Stimulated activated CD4-positive, alpha-beta T cell treated with anti-CD3 and anti-CD28 coated beads, Interleukin-15, amount 100 ng/mL, for 1 hour (primary cell): ENCODE measurements around the gene KLF1.
"Not testable (repeated sequence)": the region's sequence is repeated elsewhere in the genome, so short reads cannot be mapped to it uniquely, and the experiment has no call there.

Experiments used
- DNase-seq, 2 donors: peaks; one replicate each; pipeline ENCODE4 v3.0.0-alpha.2; 2020; ENCODE audit warnings: low read depth in 1 of 2, low spot score in 1 of 2

Gene KLF1

DNA sequence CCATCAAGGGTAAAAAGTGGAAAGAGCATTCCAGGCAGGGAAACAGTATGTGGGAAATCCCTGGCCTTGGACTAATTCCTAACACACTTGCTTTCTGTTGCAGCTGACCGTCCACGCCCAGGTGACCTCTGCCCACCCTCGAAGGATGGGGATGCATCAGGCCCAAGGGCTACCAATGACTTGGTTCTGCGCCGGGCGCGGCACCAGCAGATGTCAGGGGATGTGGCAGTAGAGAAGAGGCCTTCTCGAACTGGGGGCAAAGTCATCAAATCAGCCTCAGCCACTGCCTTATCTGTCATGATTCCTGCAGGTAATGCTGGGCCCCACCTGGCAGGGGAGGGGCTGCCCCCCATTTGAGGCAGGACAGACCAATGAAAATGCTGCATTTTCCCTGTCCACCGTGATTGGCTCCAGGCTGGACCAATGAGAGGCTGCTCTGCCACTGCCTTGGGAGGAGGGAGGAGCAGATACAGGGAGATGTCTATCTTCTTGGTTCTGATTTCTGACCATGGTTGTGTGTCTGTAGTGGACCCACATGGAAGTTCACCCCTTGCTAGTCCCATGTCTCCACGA lies 18.4 kb downstream of the KLF1 start:
- no peak for DNase-seq

DNA sequence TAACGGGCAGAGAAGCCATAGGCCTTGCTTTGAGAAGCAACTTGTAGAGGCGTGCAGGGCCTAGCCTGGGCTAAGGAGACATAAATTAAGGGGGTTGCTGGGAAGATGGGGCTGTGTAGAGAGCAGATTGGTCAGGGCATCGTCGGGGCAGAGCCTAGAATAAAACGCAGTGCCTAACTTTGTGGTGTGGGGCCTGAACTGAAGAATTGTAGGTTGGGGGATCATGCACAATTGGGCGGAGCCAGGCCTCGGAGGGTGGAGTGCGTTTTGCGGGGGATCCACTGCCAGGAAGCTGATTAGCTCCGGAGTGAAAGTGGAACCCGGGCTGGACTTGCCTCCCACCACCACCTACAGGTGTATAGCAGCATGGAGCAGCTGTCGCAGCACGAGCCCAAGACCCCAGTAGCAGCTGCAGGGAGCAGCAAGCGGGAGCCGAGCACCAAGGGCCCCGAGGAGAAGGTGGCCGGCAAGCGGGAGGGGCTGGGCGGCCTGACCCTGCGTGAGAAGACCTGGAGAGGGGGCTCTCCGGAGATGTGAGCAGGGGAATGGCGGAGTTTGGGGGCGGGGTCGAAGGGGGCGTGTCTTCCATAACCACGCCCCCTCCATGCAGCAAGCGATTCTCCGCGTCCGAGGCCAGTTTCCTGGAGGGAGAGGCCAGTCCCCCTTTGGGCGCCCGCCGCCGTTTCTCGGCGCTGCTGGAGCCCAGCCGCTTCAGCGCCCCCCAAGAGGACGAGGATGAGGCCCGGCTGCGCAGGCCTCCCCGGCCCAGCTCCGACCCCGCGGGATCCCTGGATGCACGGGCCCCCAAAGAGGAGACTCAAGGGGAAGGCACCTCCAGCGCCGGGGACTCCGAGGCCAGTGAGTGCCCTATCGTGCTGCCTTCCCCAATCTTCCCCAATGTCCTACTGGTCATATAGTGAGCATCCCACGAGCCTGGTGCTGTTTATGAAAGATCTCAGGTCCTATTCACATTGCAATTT lies 19.6 kb downstream of the KLF1 start:
- peak; percentile 37 to 65 for DNase-seq

DNA sequence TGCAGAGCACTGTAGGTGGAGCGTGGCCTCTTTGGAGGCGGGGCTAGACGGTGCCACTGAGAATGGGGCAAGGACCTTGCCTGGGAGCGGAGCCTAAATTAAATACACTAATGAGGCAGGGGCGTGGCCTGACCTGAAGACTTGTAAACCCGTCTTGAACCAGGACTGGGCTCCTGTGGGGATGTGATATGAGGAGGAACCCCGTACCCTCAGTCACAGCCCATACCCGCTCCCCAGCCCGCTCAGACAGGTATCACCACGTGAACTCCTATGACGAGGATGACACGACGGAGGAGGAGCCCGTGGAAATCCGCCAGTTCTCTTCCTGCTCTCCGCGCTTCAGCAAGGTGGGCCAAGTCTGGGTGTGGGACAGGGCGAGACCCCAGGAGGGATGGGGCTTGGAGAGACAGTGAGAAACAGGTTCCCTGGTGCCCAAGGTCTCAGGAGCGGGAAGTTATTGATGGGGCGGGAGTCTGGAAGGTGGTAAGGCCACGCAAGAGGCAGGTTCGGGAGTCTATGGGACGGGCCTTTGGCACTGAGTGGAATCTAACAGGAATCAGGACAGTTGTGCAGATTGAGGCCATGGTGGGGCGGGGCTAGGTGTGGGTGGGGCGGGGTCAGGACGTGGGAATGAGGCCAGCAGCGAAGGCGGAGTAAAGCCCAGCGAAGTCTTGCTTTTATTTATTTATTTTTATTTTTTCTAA lies 20.4 kb downstream of the KLF1 start:
- DNase-seq: no peak

DNA sequence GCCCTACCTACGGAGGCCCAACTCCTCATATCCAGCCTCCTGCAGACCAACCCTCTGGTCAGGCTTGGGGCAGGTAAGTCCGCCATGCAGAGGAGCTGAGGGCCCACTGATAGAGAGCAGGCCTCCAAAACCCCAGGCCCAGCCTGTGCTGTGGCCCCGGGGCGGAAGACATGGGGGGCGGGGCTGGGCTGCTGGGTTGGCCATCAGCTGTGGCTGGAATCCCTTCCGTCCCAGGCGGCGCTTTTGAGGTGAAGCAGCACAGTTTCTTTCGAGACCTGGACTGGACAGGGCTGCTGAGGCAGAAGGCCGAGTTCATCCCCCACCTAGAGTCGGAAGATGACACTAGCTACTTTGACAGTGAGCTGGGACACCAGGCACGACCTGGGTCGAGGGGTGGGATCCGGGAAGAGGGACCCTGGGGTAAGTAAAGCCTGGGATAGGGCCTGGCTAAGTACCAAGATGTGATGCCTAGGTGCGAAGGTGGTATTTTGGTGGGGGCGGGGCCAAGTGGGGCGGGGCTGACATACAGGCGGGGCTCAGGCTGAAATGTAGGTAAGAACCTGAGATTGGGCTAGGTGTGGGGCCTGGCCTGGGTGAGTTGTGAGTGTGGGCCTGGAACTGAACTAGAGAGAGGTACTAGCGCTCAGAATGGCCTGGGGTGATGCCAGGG lies 21.1 kb downstream of the KLF1 start:
- DNase-seq: no peak

DNA sequence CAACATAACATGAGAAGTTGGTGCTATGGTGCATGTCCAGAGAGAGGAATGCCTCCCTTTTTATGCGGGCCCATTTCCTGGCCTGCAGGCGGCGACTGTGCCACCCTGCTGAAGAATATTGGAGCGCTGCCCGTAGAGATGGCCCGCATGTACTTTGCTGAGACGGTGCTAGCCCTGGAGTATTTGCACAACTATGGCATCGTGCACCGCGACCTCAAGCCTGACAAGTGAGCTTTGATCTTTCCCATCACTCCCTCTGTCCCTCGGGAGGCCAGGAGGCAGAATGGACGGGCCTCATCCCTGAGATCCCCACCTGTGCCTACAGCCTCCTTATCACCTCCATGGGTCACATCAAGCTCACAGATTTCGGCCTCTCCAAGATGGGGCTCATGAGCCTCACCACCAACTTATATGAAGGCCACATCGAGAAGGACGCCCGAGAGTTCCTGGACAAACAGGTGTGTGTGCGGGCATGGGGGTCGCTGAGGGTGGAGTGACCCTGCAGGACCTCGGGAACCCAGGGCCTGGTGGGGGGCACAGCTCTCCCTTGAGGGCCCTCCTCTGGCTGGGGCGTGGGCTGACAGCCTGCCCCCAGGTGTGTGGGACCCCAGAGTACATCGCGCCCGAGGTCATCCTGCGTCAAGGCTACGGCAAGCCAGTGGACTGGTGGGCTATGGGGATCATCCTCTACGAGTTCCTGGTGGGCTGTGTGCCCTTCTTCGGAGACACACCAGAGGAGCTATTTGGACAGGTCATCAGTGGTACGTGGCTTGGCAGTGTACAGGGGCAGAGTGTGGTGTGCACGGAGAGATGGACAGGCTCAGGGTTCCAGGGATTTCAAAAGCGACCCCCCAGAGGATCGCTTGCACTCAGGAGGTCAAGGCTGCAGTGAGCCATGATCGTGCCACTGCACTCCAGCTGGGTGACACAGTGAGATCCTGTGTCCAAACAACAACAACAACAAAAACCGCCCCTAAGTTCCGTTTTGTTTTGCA lies 22.0 kb downstream of the KLF1 start:
- DNase-seq: no peak

DNA sequence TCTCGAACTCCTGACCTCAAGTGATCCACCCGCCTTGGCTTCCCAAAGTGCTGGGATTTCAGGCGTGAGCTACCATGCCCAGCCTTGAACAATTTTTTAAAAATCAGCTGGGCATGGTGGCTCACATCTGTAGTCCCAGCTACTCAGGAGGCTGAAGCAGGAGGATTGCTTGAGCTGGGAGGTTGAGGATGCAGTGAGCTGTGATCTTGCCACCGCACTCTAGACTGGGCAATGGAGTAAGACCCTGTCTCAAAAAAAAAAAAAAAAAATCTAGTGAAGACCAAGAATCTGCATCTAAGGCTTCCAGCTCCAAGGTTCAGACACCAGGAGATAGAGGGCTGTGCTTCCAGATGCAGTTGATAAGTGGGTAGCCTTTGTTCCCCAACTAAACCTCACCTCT lies 22.9 kb downstream of the KLF1 start:
- DNase-seq: no peak

DNA sequence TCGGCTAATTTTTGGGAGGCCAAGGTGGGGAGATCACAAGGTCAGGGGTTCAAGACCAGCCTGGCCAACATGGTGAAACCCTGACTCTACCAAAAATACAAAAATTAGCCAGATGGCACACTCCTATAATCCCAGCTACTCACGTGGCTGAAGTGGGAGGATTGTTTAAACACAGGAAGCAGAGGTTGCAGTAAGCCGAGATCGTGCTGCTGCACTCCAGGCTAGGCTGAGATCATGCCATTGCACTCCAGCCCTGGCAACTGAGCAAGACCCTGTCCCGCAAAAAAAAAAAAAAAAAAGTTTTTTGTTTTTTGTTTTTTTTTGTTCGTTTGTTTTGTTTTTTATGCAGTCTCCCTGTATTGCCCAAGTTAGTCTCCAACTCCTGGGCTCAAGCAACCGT lies 27.5 kb downstream of the KLF1 start:
- DNase-seq: no peak

DNA sequence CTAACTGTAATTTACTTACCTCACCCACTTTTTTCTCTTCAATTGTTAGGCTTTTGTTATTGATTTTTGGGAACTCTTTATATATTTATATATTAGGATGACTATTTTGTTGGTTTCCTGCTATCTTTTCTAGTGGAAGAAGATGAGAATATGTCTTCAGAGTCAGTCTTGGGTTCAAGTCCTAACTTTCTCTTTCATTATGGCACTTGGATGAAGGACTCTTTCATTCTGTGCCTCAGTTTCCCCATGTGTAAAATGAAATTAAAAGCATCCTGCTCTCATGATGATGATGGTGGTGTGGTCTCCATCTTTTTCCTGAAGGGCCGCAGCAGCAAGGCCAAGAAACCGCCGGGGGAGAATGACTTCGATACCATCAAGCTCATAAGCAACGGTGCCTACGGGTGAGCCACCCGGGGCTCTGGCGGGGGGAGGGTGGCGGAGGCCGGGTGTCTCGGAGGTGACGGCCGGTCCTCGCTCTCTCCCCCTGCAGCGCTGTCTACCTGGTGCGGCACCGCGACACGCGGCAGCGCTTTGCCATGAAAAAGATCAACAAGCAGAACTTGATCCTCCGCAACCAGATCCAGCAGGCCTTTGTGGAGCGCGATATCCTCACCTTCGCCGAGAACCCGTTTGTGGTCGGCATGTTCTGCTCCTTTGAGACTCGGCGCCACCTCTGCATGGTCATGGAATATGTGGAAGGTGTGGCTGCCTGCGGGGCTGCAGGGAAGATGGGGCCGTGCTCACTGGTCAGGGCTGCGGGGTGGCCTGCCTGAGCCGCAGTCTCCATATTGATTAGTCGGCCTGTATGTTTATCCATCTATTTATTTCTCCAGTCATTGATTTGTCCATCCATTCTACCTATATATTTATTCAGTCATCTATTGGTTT lies 28.7 kb downstream of the KLF1 start:
- DNase-seq: no peak

DNA sequence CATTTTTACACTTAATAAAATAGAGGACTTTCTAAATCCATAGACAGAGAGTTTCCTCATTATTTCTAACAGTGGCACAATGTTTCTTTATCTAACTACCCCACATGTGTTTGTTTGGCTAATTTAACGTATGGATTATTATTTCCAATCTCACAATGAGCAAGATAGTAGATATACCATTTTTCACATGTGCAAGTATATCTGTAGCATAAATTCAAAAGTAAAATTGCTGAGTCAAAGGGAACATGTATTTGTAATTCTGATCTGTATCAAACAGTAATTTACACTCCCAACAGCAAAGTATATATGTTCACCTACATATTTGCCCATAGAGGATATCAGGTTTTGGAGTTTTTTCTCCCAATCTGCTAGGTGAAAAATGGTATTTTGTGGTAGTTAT lies 30.3 kb downstream of the KLF1 start:
- DNase-seq: no peak

DNA sequence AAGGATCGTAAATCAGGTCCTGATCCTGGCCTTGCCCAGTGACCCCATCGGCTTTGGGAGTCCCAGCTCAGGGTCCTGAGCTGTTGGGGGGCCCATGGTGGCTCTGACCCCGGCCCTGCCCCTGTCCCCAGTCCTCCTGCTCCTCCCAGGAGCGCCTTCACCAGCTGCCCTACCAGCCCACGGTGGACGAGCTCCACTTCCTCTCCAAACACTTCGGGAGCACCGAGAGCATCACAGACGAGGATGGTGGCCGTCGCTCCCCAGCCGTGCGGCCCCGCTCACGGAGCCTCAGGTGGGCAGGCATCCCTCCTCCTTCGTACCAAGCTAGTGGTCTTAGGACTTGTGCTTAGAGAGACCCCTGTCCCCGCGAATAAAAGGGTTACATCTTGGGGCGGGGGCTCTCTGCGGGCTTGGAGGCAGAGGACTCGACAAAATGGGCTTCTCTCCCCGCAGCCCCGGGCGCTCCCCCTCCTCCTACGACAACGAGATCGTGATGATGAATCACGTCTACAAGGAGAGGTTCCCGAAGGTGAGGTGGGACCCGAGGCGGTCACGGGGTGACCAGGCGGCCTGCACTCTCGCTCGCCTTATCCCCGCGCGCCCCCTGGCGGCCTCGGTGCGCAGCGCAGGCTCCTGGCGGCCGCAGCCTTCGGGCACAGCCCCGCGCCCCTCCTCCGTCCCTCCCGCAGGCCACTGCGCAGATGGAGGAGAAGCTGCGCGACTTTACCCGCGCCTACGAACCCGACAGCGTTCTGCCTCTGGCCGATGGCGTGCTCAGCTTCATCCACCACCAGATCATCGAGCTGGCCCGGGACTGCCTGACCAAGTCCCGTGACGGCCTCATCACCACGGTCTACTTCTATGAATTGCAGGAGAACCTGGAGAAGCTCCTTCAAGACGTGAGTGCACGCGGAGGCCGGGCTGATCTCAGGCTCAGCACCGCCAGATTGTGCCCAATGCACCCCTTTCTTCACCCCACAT lies 39.6 kb downstream of the KLF1 start:
- DNase-seq: peak; percentile 63 to 84

DNA sequence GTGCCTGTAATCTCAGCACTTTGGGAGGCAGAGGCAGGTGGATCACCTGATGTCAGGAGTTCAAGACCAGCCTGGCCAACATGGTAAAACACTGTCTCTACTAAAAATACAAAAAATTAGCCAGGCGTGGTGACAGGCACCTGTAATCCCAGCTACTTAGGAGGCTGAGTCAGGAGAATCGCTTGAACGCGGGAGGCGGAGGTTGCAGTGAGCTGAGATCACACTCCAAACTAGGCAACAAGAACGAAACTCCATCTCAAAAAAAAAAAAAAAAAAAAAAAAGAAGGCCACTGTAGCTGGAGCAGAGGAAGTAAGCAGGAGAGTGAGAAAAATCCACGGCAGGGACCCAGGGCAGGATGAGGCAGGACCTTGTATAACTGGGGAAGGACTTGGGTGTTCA lies 40.4 kb downstream of the KLF1 start:
- not testable (repeated sequence) for DNase-seq

DNA sequence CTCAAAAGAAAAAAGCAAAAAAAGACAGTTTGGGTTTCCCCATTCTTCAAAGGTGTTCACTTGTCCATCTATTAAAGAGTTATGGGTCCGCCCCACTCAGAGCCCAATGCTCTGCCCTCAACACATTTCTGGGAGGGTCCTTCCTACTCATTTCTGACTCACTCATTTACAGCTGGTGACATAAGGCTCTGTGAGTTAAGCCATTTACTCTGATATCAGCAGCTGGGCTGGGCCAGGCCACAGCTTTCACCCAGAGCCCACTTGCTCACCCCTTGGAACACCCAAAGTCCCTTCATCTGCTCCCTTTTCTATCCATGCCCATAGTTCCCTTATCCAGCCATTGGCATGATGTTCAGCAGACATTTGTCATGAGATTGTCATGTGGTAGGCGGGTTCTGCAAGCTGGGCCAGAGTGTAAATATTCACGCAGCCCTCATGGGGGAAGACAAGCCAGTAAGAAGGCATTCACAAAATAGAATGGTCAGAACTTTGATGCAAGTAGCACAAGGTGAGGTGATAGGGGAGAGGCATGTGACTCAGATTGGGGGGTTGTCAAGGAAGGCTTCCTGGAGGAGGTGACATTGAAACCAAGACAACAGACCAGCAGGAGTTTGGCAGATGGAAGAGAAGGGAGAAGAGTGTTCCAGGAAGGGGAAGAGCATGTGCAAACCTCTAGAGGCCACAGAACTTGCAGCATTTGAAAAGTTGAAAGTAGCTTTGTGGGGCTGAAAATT lies 42.8 kb downstream of the KLF1 start:
- no peak for DNase-seq

DNA sequence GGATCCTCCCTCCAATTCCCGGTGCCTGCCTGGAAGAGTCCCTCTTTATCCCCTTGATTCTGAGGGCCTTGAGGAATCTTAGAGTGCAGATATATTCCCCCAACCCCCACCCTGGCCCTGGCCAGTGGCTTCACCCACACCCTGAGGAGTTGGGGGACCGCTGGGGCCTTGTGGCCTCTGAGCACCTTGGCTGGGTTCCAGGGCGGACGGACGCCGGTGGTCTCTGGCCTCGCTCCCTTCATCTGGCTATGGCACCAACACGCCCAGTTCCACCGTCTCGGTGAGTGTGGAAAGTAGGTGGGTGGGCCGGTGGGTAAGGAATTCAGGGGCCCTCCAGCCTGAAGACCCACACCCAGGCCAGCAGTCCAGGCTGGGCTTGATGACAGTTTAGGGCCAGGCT lies 43.7 kb downstream of the KLF1 start:
- no peak for DNase-seq

DNA sequence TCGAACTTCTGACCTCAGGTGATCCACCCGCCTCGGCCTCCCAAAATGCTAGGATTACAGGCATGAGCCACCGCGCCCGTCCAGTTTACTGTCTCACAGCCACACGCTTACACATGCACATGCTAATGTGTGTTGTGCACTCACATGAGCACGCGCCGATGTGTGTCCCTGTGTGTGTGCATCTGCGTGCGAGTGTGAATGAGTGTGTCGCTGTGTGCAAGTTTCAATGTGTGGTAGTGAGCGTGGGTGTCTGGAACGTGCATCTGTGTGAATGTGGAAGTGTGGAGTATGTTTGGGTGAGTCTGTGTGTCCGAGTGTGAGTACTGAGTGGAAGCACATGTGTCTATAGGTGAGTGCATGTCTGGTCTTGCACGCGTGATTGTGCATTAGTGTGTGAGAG lies 44.5 kb downstream of the KLF1 start:
- no peak for DNase-seq

DNA sequence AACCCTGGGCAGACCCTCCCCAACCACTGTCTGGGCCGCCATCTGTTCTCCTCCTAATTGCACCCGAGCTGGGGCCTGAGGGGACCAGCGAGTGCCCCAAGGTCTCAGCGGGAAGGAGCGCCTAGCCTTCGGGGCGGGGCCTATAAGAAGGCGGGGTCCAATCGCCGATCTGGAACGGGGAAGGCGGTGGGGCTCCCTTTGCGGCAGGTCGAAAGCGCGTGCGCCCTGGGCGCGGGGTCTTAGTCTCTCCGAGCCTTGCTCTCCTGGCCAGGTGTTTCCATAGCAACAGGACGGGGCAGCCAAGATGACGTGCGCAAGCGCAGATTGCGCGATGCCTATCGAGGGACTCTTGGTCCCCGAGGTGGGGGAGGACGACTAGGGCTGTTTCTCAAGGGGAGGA lies 45.9 kb downstream of the KLF1 start:
- no peak for DNase-seq

DNA sequence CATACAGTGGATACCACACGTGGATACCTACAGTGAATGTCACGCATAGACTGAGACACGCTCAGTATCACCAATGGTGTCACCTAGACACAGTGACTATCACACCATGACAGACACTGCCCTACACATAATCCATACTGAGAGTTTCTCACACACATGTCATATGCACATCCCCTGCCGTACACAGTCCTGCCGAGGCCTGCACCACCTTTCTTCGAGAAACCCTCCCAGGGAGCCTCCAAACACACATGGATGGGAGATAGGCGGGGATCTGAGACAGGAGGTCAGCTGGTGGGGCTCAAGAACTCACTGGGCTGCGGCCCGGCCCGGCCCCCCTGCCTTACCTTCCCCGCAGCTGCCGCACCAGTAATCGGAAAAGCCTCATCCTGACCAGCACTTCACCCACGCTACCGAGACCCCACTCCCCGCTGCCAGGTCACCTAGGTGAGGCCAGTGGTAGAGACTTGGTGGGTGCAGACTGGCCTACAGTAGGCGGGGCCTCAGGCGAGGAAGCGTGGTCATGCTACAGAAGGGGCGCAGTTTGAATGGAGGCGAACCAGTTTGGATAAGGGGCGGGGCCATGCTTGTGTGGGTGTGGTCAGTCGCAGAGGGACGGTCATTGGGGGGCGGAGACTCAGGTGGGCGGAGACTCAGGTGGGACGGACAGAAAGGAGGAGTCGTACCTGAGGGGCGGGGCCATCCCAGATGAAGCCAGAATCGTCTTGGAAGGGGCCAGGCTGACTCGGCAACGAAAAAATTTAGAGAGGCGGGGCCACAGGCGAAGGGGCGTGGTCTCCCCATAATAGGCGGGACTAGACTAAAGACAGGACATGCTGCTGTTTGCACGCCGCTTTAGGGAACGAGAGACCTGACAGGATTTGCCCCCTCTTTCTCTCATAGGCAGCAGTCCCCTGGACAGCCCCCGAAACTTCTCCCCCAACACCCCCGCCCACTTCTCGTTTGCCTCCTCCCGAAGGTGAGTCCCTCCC lies 46.6 kb downstream of the KLF1 start:
- DNase-seq: peak in 1 of 2 donors; percentile 23
